SK-N-SH (cell line): ENCODE measurements around the gene GPR183. TPM values are rescaled to one million over a fixed set of nuclear protein-coding genes. Genes with fewer than 3 reads are reported as not detected.

Source experiments
- CTCF ChIA-PET: fragments of 300-600, 350-600 bp; formaldehyde crosslinking; extraction: SDS; loops from one replicate; lab custom pipeline; 2021; lab: Yijun Ruan, JAX
- POLR2A ChIA-PET: fragments of 350-600 bp; sonication (Branson Sonifier 250); formaldehyde crosslinking; extraction: SDS; loops from one replicate; lab custom pipeline; 2020; ENCODE audit warnings: antibody characterized with exemption, inconsistent platforms; lab: Yijun Ruan, JAX
- DNase-seq: peaks from one replicate; pipeline ENCODE4 v3.0.0; 2012
- H2AFZ ChIP-seq: fragments of 200-600 bp; sonication (generic); 2 replicates; pipeline ENCODE4 v1.8.1; 2016; ENCODE audit warnings: antibody characterized with exemption, mild to moderate bottlenecking, low read depth
- H3F3A ChIP-seq: fragments of 200-600 bp; sonication (generic); replicated peaks from 2 replicates; pipeline ENCODE3; 2016; ENCODE audit warnings: antibody characterized with exemption, mild to moderate bottlenecking; ENCODE audit not compliant: insufficient read depth
- H3K27ac ChIP-seq, 2 experiments: fragments of 200-500 bp in 1 of 2; fragments of 200-600 bp in 1 of 2; sonication (Bioruptor generic) in 1 of 2; sonication (generic), shearing (Covaris generic) in 1 of 2; 2 replicates each; pipeline versions ENCODE4 v1.5.1 to v1.6.1; 2014 to 2016; ENCODE audit warnings: low read depth in 2 of 2, inconsistent platforms in 1 of 2, low read length in 1 of 2, mild to moderate bottlenecking in 1 of 2, mixed read lengths in 1 of 2
- H3K27me3 ChIP-seq: fragments of 200-600 bp; sonication (generic), shearing (Covaris generic); 2 replicates; pipeline ENCODE4 v1.6.1; 2016; ENCODE audit warnings: mixed run types; ENCODE audit not compliant: insufficient read depth
- H3K36me3 ChIP-seq, 2 experiments: fragments of 200-500 bp in 1 of 2; fragments of 200-600 bp in 1 of 2; sonication (Bioruptor generic) in 1 of 2; sonication (generic) in 1 of 2; replicated peaks in 1 of 2; 2 replicates each; pipeline versions ENCODE3 to v1.5.1; 2014 to 2016; ENCODE audit warnings: low read length in 1 of 2, mild to moderate bottlenecking in 1 of 2; ENCODE audit not compliant: insufficient read depth in 2 of 2, control insufficient read depth in 1 of 2
- H3K4me1 ChIP-seq, 2 experiments: fragments of 200-500 bp in 1 of 2; fragments of 200-600 bp in 1 of 2; sonication (Bioruptor generic) in 1 of 2; sonication (generic), shearing (Covaris generic) in 1 of 2; 2 replicates each; pipeline versions ENCODE4 v1.5.1 to v1.6.1; 2014 to 2016; ENCODE audit warnings: low read depth in 1 of 2, low read length in 1 of 2, mixed run types in 1 of 2; ENCODE audit not compliant: insufficient read depth in 2 of 2, control insufficient read depth in 1 of 2
- H3K4me2 ChIP-seq: fragments of 200-600 bp; sonication (generic), shearing (Covaris generic); 2 replicates; pipeline ENCODE4 v1.6.1; 2017; ENCODE audit warnings: mixed run types
- H3K4me3 ChIP-seq, 2 experiments: fragments of 200-500 bp in 1 of 2; fragments of 200-600 bp in 1 of 2; sonication (Bioruptor generic) in 1 of 2; sonication (generic), shearing (Covaris generic) in 1 of 2; 2 replicates each; pipeline versions ENCODE4 v1.5.1 to v1.8.1; 2014 to 2016; ENCODE audit warnings: low read depth in 2 of 2, inconsistent platforms in 1 of 2, low read length in 1 of 2, mild to moderate bottlenecking in 1 of 2, mixed read lengths in 1 of 2, moderate library complexity in 1 of 2
- H3K79me2 ChIP-seq: fragments of 200-600 bp; sonication (generic); 2 replicates; pipeline ENCODE4 v1.8.1; 2017; ENCODE audit warnings: mild to moderate bottlenecking; ENCODE audit not compliant: insufficient read depth
- H3K9ac ChIP-seq: fragments of 200-600 bp; sonication (generic); 2 replicates; pipeline ENCODE4 v1.6.1; 2017; ENCODE audit warnings: mixed run types
- H3K9me2 ChIP-seq: fragments of 200-600 bp; sonication (generic); 2 replicates; pipeline ENCODE4 v1.6.1; 2017; ENCODE audit warnings: mixed run types
- H3K9me3 ChIP-seq: fragments of 200-600 bp; sonication (generic); 2 replicates; pipeline ENCODE4 v1.6.1; 2017; ENCODE audit warnings: mixed run types, mild to moderate bottlenecking, moderate library complexity
- H4K20me1 ChIP-seq: fragments of 200-600 bp; sonication (generic); 2 replicates; pipeline ENCODE4 v1.6.1; 2017; ENCODE audit warnings: mild to moderate bottlenecking, mixed run types; ENCODE audit not compliant: insufficient read depth
- EZH2phosphoT487 ChIP-seq: fragments of 200-600 bp; sonication (generic); IDR thresholded peaks from 2 replicates; pipeline ENCODE4 v1.6.1; 2017; ENCODE audit warnings: low read depth, mixed run types, mild to moderate bottlenecking, antibody characterized with exemption, moderate library complexity, borderline replicate concordance
- FOXJ3 ChIP-seq: sonication (generic); formaldehyde crosslinking; IDR thresholded peaks from 2 replicates; pipeline ENCODE4 v1.5.1; 2020; ENCODE audit warnings: mild to moderate bottlenecking, missing genetic modification reagents
- JUND ChIP-seq: IDR thresholded peaks from 2 replicates; pipeline ENCODE4 v1.4.0; 2012
- RAD21 ChIP-seq: IDR thresholded peaks from 2 replicates; pipeline ENCODE4 v1.6.1; 2012; ENCODE audit warnings: mild to moderate bottlenecking, low read length
- RCOR1 ChIP-seq: fragments of 150-350 bp; IDR thresholded peaks from 2 replicates; pipeline ENCODE4 v1.6.1; 2017; ENCODE audit warnings: antibody characterized with exemption, low read length
- SIN3A ChIP-seq: IDR thresholded peaks from 2 replicates; pipeline ENCODE4 v1.6.1; 2012; ENCODE audit warnings: low read depth, mild to moderate bottlenecking, low read length, moderate library complexity, borderline replicate concordance
- TCF12 ChIP-seq: IDR thresholded peaks from 2 replicates; pipeline ENCODE4 v1.4.0; 2012
- YY1 ChIP-seq: IDR thresholded peaks from 2 replicates; pipeline ENCODE4 v1.4.0; 2012; ENCODE audit warnings: low read depth, mild to moderate bottlenecking
- WGBS: methylation state at CpG from one replicate; pipeline ENCODE4 v1.1.6; 2017; ENCODE audit warnings: low lambda C conversion rate; 5-methylcytosine and 5-hydroxymethylcytosine counted together
- polyA plus RNA-seq, 3 experiments: library from polyadenylated mRNA; depleted of rRNA; stranded (reverse); fragments of >200 nt; gene quantifications; 2 replicates each; pipeline ENCODE4 v1.2.3, GENCODE V29; 2012
- TF ChIP-seq, protein P1 (sequence below): IDR thresholded peaks from 2 replicates; pipeline ENCODE4; 2012
- TF ChIP-seq, protein P2 (sequence below): fragments of 150-350 bp; IDR thresholded peaks from 2 replicates; pipeline ENCODE4 v1.6.1; 2016; ENCODE audit warnings: mild to moderate bottlenecking, low read depth, low read length
- TF ChIP-seq, protein P3 (sequence below): fragments of 150-350 bp; IDR thresholded peaks from 2 replicates; pipeline ENCODE4 v1.6.1; 2017; ENCODE audit warnings: antibody characterized with exemption, low read length, low read depth, borderline replicate concordance
- TF ChIP-seq, protein P4 (sequence below): IDR thresholded peaks from 2 replicates; pipeline ENCODE4 v1.4.0; 2012; ENCODE audit warnings: low read depth, borderline replicate concordance

Gene GPR183
- polyA plus RNA-seq, 1 of the 3 experiments (the other 2 are of a cell fraction) = 0.07 TPM

DNA sequence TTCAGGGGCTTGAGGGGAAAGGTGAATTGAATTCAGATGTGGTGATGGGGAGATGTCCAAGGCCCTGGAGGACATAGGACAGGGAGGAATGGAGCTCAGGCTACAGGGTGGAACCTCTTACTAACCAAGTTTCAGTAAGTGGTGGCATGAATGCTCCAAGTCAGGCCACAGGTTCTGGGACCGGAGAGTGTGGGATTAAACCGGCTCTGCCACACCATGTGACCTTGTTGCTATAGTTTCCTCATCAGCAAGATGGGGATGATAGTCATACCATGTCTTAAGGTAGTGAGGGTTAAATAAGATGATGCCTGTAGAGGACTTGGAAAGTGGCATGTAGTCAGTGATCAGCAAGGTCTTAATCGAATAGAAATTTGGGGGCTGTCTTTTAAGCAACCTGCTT is 16.3 kb downstream of the GPR183 start:
- no peaks in the 10 kb centered on the region for H3K9me3 ChIP-seq
- H3K36me3 ChIP-seq = peaks cover 5 to 8% of the 10 kb centered on the region in 2 experiments
- ChIA-PET POLR2A (no interaction called here), CTCF (interaction anchor here (1.0 to 2.4 kb wide), 2 partner anchors 35 to 146 kb away, joined by 3 to 10 read pairs; no protein-coding TSS in a partner anchor)
- no peak overlapping the region for H3K27ac ChIP-seq
- no peaks in the 10 kb centered on the region for H3K9me2 ChIP-seq
- H3F3A ChIP-seq = no peaks in the 10 kb centered on the region
- peaks cover under 1 to 5% of the 10 kb centered on the region in 2 experiments; a peak in 1 of 4 replicates for H3K4me1 ChIP-seq
- 94% methylated on average over 3 of the region's 3 CpGs for WGBS
- no peaks in the 10 kb centered on the region for H4K20me1 ChIP-seq
- no peak for DNase-seq
- no peak for TF ChIP-seq RCOR1
- H3K79me2 ChIP-seq = no peaks in the 10 kb centered on the region
- H2AFZ ChIP-seq = no peak overlapping the region
- no peak overlapping the region for H3K4me3 ChIP-seq
- no peaks in the 10 kb centered on the region for H3K27me3 ChIP-seq
- no peak overlapping the region for H3K9ac ChIP-seq
- no peak overlapping the region for H3K4me2 ChIP-seq

DNA sequence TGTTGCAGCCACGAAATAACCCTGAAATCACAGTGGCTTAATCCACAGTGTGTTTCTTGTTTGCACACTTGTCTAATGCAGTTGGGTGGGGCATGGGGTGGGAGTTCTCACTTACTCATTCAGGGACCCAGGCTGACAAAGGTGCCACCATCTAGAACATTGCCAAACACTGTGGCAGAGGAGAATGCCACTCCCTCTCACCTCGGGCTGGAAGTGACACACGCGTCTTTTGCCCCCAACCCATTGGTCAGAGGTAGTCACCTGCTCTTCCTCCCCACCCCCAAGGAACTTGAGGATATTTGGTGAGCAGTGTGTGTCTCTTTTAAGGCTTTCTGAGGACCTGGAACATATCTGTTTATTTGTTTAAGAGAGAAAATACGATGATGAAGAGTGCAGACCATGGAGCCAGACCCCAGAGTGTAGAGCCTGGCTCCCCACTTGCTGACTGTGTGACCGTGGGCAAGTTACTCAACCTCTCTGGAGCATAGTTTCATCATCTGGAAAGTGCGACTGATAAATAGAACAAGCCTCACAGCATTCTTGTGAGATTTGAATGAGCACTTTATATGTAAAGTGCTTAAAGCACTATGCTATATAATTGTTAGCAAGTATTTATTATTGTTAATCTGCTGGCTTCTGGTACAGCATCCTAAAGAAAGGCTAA is 17.4 kb downstream of the GPR183 start:
- no peaks in the 10 kb centered on the region for H3K27me3 ChIP-seq
- H4K20me1 ChIP-seq = no peaks in the 10 kb centered on the region
- TF ChIP-seq YY1 = no peak
- TF ChIP-seq, protein P1, sequence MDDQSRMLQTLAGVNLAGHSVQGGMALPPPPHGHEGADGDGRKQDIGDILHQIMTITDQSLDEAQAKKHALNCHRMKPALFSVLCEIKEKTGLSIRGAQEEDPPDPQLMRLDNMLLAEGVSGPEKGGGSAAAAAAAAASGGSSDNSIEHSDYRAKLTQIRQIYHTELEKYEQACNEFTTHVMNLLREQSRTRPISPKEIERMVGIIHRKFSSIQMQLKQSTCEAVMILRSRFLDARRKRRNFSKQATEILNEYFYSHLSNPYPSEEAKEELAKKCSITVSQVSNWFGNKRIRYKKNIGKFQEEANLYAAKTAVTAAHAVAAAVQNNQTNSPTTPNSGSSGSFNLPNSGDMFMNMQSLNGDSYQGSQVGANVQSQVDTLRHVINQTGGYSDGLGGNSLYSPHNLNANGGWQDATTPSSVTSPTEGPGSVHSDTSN = no peak
- TF ChIP-seq RAD21 = no peak
- TF ChIP-seq, protein P2, sequence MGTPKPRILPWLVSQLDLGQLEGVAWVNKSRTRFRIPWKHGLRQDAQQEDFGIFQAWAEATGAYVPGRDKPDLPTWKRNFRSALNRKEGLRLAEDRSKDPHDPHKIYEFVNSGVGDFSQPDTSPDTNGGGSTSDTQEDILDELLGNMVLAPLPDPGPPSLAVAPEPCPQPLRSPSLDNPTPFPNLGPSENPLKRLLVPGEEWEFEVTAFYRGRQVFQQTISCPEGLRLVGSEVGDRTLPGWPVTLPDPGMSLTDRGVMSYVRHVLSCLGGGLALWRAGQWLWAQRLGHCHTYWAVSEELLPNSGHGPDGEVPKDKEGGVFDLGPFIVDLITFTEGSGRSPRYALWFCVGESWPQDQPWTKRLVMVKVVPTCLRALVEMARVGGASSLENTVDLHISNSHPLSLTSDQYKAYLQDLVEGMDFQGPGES = no peak
- no peak for TF ChIP-seq EZH2phosphoT487
- TF ChIP-seq, protein P3, sequence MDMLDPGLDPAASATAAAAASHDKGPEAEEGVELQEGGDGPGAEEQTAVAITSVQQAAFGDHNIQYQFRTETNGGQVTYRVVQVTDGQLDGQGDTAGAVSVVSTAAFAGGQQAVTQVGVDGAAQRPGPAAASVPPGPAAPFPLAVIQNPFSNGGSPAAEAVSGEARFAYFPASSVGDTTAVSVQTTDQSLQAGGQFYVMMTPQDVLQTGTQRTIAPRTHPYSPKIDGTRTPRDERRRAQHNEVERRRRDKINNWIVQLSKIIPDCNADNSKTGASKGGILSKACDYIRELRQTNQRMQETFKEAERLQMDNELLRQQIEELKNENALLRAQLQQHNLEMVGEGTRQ = no peak
- no peak for TF ChIP-seq SIN3A
- no peak for TF ChIP-seq FOXJ3
- TF ChIP-seq, protein P4, sequence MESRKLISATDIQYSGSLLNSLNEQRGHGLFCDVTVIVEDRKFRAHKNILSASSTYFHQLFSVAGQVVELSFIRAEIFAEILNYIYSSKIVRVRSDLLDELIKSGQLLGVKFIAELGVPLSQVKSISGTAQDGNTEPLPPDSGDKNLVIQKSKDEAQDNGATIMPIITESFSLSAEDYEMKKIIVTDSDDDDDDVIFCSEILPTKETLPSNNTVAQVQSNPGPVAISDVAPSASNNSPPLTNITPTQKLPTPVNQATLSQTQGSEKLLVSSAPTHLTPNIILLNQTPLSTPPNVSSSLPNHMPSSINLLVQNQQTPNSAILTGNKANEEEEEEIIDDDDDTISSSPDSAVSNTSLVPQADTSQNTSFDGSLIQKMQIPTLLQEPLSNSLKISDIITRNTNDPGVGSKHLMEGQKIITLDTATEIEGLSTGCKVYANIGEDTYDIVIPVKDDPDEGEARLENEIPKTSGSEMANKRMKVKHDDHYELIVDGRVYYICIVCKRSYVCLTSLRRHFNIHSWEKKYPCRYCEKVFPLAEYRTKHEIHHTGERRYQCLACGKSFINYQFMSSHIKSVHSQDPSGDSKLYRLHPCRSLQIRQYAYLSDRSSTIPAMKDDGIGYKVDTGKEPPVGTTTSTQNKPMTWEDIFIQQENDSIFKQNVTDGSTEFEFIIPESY = no peak
- no peak for TF ChIP-seq TCF12
- TF ChIP-seq JUND = no peak
- TF ChIP-seq, all 33 proteins: peak for 0
- Histone ChIP-seq H3K36me3 (peaks cover 0 to 8% of the 10 kb centered on the region in 2 experiments), H3K4me2 (no peak overlapping the region), H3K9ac (no peak overlapping the region), H3F3A (no peaks in the 10 kb centered on the region), H3K4me3 (no peak overlapping the region), H3K9me2 (no peaks in the 10 kb centered on the region), H3K9me3 (no peaks in the 10 kb centered on the region), H3K4me1 (peaks cover 0 to 3% of the 10 kb centered on the region in 2 experiments; a peak in 1 of 4 replicates), H3K27ac (no peak overlapping the region), H2AFZ (no peak overlapping the region), H3K79me2 (no peaks in the 10 kb centered on the region)
- DNase-seq = no peak
- POLR2A ChIA-PET = no interaction called here
- CTCF ChIA-PET = no interaction called here
- 89% methylated on average over 5 of the region's 7 CpGs for whole genome bisulfite sequencing
